GM12878 (cell line): ENCODE data around the gene SIGLEC6.

Experiments
- BHLHE40 ChIP-seq, 2 experiments: fragments of 450-650 bp in 1 of 2; IDR thresholded peaks; 2 replicates each; pipeline ENCODE4 v1.6.1; 2011 to 2017; ENCODE audit warnings: low read depth in 2 of 2, borderline replicate concordance in 1 of 2, improper control_type of control experiment in 1 of 2, low read length in 1 of 2, mild to moderate bottlenecking in 1 of 2
- CEBPB ChIP-seq, 2 experiments: fragments of 150-350 bp in 1 of 2; IDR thresholded peaks; 2 replicates each; pipeline ENCODE4 v1.6.1; 2012 to 2014; ENCODE audit warnings: low read depth in 2 of 2, low read length in 2 of 2, borderline replicate concordance in 1 of 2, inconsistent platforms in 1 of 2
- CTCF ChIP-seq, 3 experiments: IDR thresholded peaks in 2 of 3; conservative IDR thresholded peaks in 1 of 3; 2 replicates each; pipeline ENCODE4 v1.5.1; 2011; ENCODE audit warnings: low read depth in 3 of 3, low read length in 3 of 3, mild to moderate bottlenecking in 3 of 3, control low read depth in 2 of 3, moderate library complexity in 2 of 3, inconsistent platforms in 1 of 3, mixed read lengths in 1 of 3; ENCODE audit not compliant: control insufficient read depth in 2 of 3, insufficient read depth in 1 of 3; ENCODE audit errors: extremely low read depth in 1 of 3
- MAX ChIP-seq: IDR thresholded peaks from 2 replicates; pipeline ENCODE4 v1.6.1; 2012; ENCODE audit warnings: low read depth, low read length, improper control_type of control experiment
- MLLT1 ChIP-seq: fragments of 450-650 bp; IDR thresholded peaks from 2 replicates; pipeline ENCODE4 v1.6.1; 2016; ENCODE audit warnings: mild to moderate bottlenecking
- NFYB ChIP-seq: IDR thresholded peaks from 2 replicates; pipeline ENCODE4 v1.6.1; 2011; ENCODE audit warnings: low read depth, mild to moderate bottlenecking, low read length, improper control_type of control experiment, moderate library complexity; ENCODE audit not compliant: insufficient read depth
- NRF1 ChIP-seq: conservative IDR thresholded peaks from 2 replicates; pipeline ENCODE4 v1.6.1; 2011; ENCODE audit warnings: mild to moderate bottlenecking, low read depth, low read length, improper control_type of control experiment
- TF ChIP-seq, protein P1 (sequence below): fragments of 450-650 bp; IDR thresholded peaks from 2 replicates; pipeline ENCODE4 v1.6.1; 2016; ENCODE audit warnings: mild to moderate bottlenecking

GRCh38 chr19:51488491-51488890 lies 43.0 kb downstream of the SIGLEC6 start:
- no peak for TF ChIP-seq CTCF (IDR thresholded peaks at IDR 0.05 in 2 of 3, conservative IDR thresholded peaks at IDR 0.05 in 1 of 3; ENCODE audit: control insufficient read depth in 2 of 3, extremely low read depth in 1 of 3, insufficient read depth in 1 of 3, low read depth in 3 of 3, low read length in 3 of 3)
- no peak for TF ChIP-seq CEBPB (IDR thresholded peaks at IDR 0.05; ENCODE audit: borderline replicate concordance in 1 of 2, low read depth in 2 of 2, low read length in 2 of 2)
- TF ChIP-seq BHLHE40 (IDR thresholded peaks at IDR 0.05; ENCODE audit: borderline replicate concordance in 1 of 2, low read depth in 2 of 2, low read length in 1 of 2), result no peak
- TF ChIP-seq NRF1, result no peak
- TF ChIP-seq MAX, result no peak
- TF ChIP-seq MLLT1, result no peak
- TF ChIP-seq, protein P1, sequence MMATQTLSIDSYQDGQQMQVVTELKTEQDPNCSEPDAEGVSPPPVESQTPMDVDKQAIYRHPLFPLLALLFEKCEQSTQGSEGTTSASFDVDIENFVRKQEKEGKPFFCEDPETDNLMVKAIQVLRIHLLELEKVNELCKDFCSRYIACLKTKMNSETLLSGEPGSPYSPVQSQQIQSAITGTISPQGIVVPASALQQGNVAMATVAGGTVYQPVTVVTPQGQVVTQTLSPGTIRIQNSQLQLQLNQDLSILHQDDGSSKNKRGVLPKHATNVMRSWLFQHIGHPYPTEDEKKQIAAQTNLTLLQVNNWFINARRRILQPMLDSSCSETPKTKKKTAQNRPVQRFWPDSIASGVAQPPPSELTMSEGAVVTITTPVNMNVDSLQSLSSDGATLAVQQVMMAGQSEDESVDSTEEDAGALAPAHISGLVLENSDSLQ, result no peak
- no peak for TF ChIP-seq NFYB
